ENCODE data around the gene FBP2. TPM values are rescaled to one million over a fixed set of nuclear protein-coding genes. Genes with fewer than 3 reads are reported as not detected.

FBP2 gene
- total and polyA plus RNA-seq, 10 of the 15 experiments (the other 5 are each of a cell fraction or from before 2014, with no cell fraction given) = 0.07 to 1.1 (median 0.12) TPM; not detected in 6

GRCh38 chr9:94623253-94623652, 29.6 kb upstream of the FBP2 start (continued):
- peak; percentile 39; the same call in 1 of the 2 replicates for TF ChIP-seq SPI1 (IDR thresholded peaks at IDR 0.05; ENCODE audit: borderline replicate concordance, insufficient read depth, low read depth, low read length)

GRCh38 chr9:94622087-94622800, 28.6 kb upstream of the FBP2 start:
- RAD21 ChIA-PET (ENCODE audit: unreplicated experiment) = interaction anchor here (1.2 kb wide), 1 partner anchor 68 kb away, joined by 3 read pairs; the partner anchor contains the start of gene PCAT7
- SMC1A ChIA-PET (ENCODE audit: uncharacterized antibody, unreplicated experiment) = interaction anchor here (1.0 kb wide), 1 partner anchor 34 kb away, joined by 3 read pairs; no protein-coding TSS in a partner anchor
- H3K9me3 ChIP-seq (replicated peaks; ENCODE audit: control insufficient read depth, insufficient read depth, low read length) = no peaks in the 10 kb centered on the region
- no peaks in the 10 kb centered on the region for H3K79me2 ChIP-seq (ENCODE audit: control insufficient read depth, insufficient read depth, low read length)
- WGBS (ENCODE audit: insufficient coverage, insufficient replicate concordance, low lambda C conversion rate, missing lambda C conversion rate) = 71% methylated on average over 18 of the region's 19 CpGs
- no peak overlapping the region for H2AFZ ChIP-seq (ENCODE audit: control insufficient read depth, low read depth, low read length)
- intact Hi-C loops (cut with micrococcal nuclease; ENCODE audit: unreplicated experiment) (loop anchor here (5.0 kb wide), 1 partner anchor 70 kb away; no protein-coding TSS in a partner anchor), in situ Hi-C loops (cut with MboI) (no loop called here)
- no peak overlapping the region for H3K4me2 ChIP-seq (ENCODE audit: control insufficient read depth, insufficient read depth)
- H4K20me1 ChIP-seq (ENCODE audit: control insufficient read depth, insufficient read depth) = no peaks in the 10 kb centered on the region
- no peaks in the 10 kb centered on the region for H3K27me3 ChIP-seq (replicated peaks in 1 of 2; ENCODE audit: control insufficient read depth in 2 of 2, insufficient read depth in 2 of 2, low read length in 1 of 2)
- CTCF ChIA-PET = interaction anchor here (0.8 to 2.7 kb wide), 5 partner anchors 9 to 130 kb away, joined by 3 to 9 read pairs (median 4); no protein-coding TSS in a partner anchor
- H3K4me1 ChIP-seq (ENCODE audit: control insufficient read depth, insufficient read depth, low read length) = no peaks in the 10 kb centered on the region
- ATAC-seq (no peak), FAIRE-seq (no peak), DNase-seq (ENCODE audit: low read depth, low spot score) (no peak)
- H3K27ac ChIP-seq (ENCODE audit: control insufficient read depth, insufficient read depth) = no peak overlapping the region
- no peaks in the 10 kb centered on the region for H3K36me3 ChIP-seq (ENCODE audit: control insufficient read depth in 2 of 2, insufficient read depth in 2 of 2, low read length in 1 of 2)
- no peak overlapping the region for H3K4me3 ChIP-seq
- POLR2A ChIA-PET = no interaction called here
- BruUV-seq (replicated peaks) = no TSS peak
- H3K9ac ChIP-seq (ENCODE audit: control insufficient read depth, insufficient read depth, low read length) = no peak overlapping the region
- TF ChIP-seq, protein P1, sequence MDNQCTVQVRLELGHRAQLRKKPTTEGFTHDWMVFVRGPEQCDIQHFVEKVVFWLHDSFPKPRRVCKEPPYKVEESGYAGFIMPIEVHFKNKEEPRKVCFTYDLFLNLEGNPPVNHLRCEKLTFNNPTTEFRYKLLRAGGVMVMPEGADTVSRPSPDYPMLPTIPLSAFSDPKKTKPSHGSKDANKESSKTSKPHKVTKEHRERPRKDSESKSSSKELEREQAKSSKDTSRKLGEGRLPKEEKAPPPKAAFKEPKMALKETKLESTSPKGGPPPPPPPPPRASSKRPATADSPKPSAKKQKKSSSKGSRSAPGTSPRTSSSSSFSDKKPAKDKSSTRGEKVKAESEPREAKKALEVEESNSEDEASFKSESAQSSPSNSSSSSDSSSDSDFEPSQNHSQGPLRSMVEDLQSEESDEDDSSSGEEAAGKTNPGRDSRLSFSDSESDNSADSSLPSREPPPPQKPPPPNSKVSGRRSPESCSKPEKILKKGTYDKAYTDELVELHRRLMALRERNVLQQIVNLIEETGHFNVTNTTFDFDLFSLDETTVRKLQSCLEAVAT (IDR thresholded peaks at IDR 0.05) = no peak
- TF ChIP-seq RCOR1 (conservative IDR thresholded peaks at IDR 0.05; ENCODE audit: low read depth, low read length) (no peak), IKZF1 (conservative IDR thresholded peaks at IDR 0.05) (no peak), CREM (IDR thresholded peaks at IDR 0.05; ENCODE audit: low read depth) (no peak), BACH1 (IDR thresholded peaks at IDR 0.05; ENCODE audit: borderline replicate concordance) (no peak)
